GM23338 (cell line): ENCODE results near the gene ELOVL7. TPM values are rescaled to one million over a fixed set of nuclear protein-coding genes. Genes with fewer than 3 reads are reported as not detected.

Experiments
- ATAC-seq: fragments of 200-7000 bp; cut with Tn5 transposase; 3 replicates; pipeline ENCODE4 v1.9.1; 2020
- DNase-seq: peaks from one replicate; pipeline ENCODE4 v3.0.0-alpha.2; 2015; ENCODE audit warnings: low spot score
- H2AFZ ChIP-seq: fragments of 200-600 bp; sonication (generic); 2 replicates; pipeline ENCODE4 v1.8.0; 2016; ENCODE audit warnings: antibody characterized with exemption, mild to moderate bottlenecking, moderate library complexity
- H3F3A ChIP-seq: fragments of 200-600 bp; sonication (generic); replicated peaks from 2 replicates; pipeline ENCODE4 v1.8.0; 2017; ENCODE audit warnings: antibody characterized with exemption, mixed run types, low read depth
- H3K27ac ChIP-seq: fragments of 200-600 bp; sonication (generic); 2 replicates; pipeline ENCODE4 v1.6.1; 2016; ENCODE audit warnings: low read depth
- H3K27me3 ChIP-seq: fragments of 200-600 bp; sonication (generic); 2 replicates; pipeline ENCODE4 v1.8.0; 2016; ENCODE audit warnings: mild to moderate bottlenecking, mixed run types, moderate library complexity; ENCODE audit not compliant: insufficient read depth
- H3K36me3 ChIP-seq: fragments of 200-600 bp; sonication (generic); 2 replicates; pipeline ENCODE4 v1.8.0; 2016; ENCODE audit warnings: mild to moderate bottlenecking; ENCODE audit not compliant: insufficient read depth
- H3K4me1 ChIP-seq: fragments of 200-600 bp; sonication (generic); 2 replicates; pipeline ENCODE4 v1.8.0; 2016; ENCODE audit warnings: mild to moderate bottlenecking, moderate library complexity; ENCODE audit not compliant: insufficient read depth
- H3K4me2 ChIP-seq: fragments of 200-600 bp; sonication (generic); 2 replicates; pipeline ENCODE4 v1.7.1; 2017; ENCODE audit warnings: mixed run types
- H3K4me3 ChIP-seq: fragments of 200-600 bp; sonication (generic); 2 replicates; pipeline ENCODE4 v1.6.1; 2016; ENCODE audit warnings: mixed run types
- H3K79me2 ChIP-seq: fragments of 200-600 bp; sonication (generic); replicated peaks from 2 replicates; pipeline ENCODE4 v1.8.0; 2017; ENCODE audit warnings: mild to moderate bottlenecking; ENCODE audit not compliant: insufficient read depth
- H3K9me2 ChIP-seq: fragments of 200-600 bp; sonication (generic); 2 replicates; pipeline ENCODE4 v1.8.0; 2017; ENCODE audit not compliant: insufficient read depth
- H4K20me1 ChIP-seq: fragments of 200-600 bp; sonication (generic); replicated peaks from 2 replicates; pipeline ENCODE4 v1.8.0; 2017; ENCODE audit warnings: mild to moderate bottlenecking; ENCODE audit not compliant: insufficient read depth
- H3K27ac Mint-ChIP-seq: 2 replicates; pipeline ENCODE4 v1.8.0; 2020; ENCODE audit warnings: inconsistent platforms, mild to moderate bottlenecking, moderate library complexity, mixed read lengths
- H3K27me3 Mint-ChIP-seq: 3 replicates; pipeline ENCODE4 v1.8.0; 2022; ENCODE audit warnings: low read depth, mild to moderate bottlenecking, moderate library complexity, mixed read lengths, inconsistent platforms; ENCODE audit not compliant: insufficient read depth, poor library complexity
- H3K36me3 Mint-ChIP-seq: 3 replicates; pipeline ENCODE4 v1.8.0; 2021; ENCODE audit warnings: low read depth, mild to moderate bottlenecking, inconsistent platforms, moderate library complexity, mixed read lengths
- H3K4me1 Mint-ChIP-seq: 3 replicates; pipeline ENCODE4 v1.8.0; 2020; ENCODE audit warnings: mild to moderate bottlenecking, inconsistent platforms, mixed read lengths
- H3K4me3 Mint-ChIP-seq: 3 replicates; pipeline ENCODE4 v1.8.0; 2021; ENCODE audit warnings: moderate library complexity, mild to moderate bottlenecking, inconsistent platforms, mixed read lengths
- H3K9me3 Mint-ChIP-seq: 3 replicates; pipeline ENCODE4 v1.8.0; 2020; ENCODE audit warnings: moderate library complexity, mild to moderate bottlenecking, inconsistent platforms, mixed read lengths
- CREB1 ChIP-seq: fragments of 250-450 bp; sonication (Bioruptor Pico); IDR thresholded peaks from 2 replicates; pipeline ENCODE4 v1.5.0; 2020; ENCODE audit warnings: low read depth, mild to moderate bottlenecking, moderate library complexity
- CTCF ChIP-seq, 2 experiments: fragments of 200-600 bp in 1 of 2; sonication (generic) in 1 of 2; conservative IDR thresholded peaks; 2 replicates each; pipeline versions ENCODE4 v1.5.1 to v1.6.1; 2016 to 2017; ENCODE audit warnings: antibody characterized with exemption in 2 of 2, low read depth in 2 of 2, mild to moderate bottlenecking in 2 of 2, moderate library complexity in 1 of 2
- EZH2 ChIP-seq: fragments of 200-600 bp; sonication (generic); IDR thresholded peaks from one replicate; pipeline ENCODE4 v1.8.0; 2017; ENCODE audit warnings: antibody characterized with exemption, mild to moderate bottlenecking, low read depth; ENCODE audit not compliant: unreplicated experiment
- JUNB ChIP-seq: IDR thresholded peaks from one replicate; pipeline ENCODE4 v1.6.1; 2016; ENCODE audit warnings: antibody characterized with exemption; ENCODE audit not compliant: unreplicated experiment
- NANOG ChIP-seq: IDR thresholded peaks from 2 replicates; pipeline ENCODE4 v1.6.1; 2016; ENCODE audit warnings: antibody characterized with exemption, borderline replicate concordance
- POLR2AphosphoS5 ChIP-seq: IDR thresholded peaks from 2 replicates; pipeline ENCODE4 v1.6.1; 2016; ENCODE audit warnings: antibody characterized with exemption, low read depth
- ZNF114 ChIP-seq: fragments of 250-450 bp; sonication (Bioruptor Pico); IDR thresholded peaks from 2 replicates; pipeline ENCODE4 v1.5.0; 2020; ENCODE audit warnings: mild to moderate bottlenecking, moderate library complexity
- ZNF331 ChIP-seq: fragments of 250-450 bp; sonication (Bioruptor Pico); IDR thresholded peaks from 2 replicates; pipeline ENCODE4 v1.5.0; 2020; ENCODE audit warnings: low read depth, mild to moderate bottlenecking, moderate library complexity
- ZNF462 ChIP-seq: fragments of 250-450 bp; sonication (Bioruptor Pico); IDR thresholded peaks from 2 replicates; pipeline ENCODE4 v1.5.0; 2020; ENCODE audit warnings: mild to moderate bottlenecking, moderate library complexity
- polyA plus RNA-seq: library from polyadenylated mRNA; unstranded; fragments of >200 nt; fragmentation: Nextera tagmentation; extraction: Ambion mirVana; gene quantifications from 2 replicates; pipeline ENCODE4 v1.2.1, GENCODE V29; 2016
- total RNA-seq: library from RNA; depleted of rRNA; stranded (reverse); fragments of >200 nt; shearing (Covaris generic); gene quantifications from 2 replicates; pipeline ENCODE4 v1.2.3, GENCODE V29; 2014
- TF ChIP-seq, protein P1 (sequence below): IDR thresholded peaks from one replicate; pipeline ENCODE4 v1.6.1; 2018; ENCODE audit warnings: antibody characterized with exemption; ENCODE audit not compliant: unreplicated experiment

Gene ELOVL7
- total and polyA plus RNA-seq, 2 experiments from 2014 or later: 2.3 to 7.0 TPM

- TF ChIP-seq, protein P1, sequence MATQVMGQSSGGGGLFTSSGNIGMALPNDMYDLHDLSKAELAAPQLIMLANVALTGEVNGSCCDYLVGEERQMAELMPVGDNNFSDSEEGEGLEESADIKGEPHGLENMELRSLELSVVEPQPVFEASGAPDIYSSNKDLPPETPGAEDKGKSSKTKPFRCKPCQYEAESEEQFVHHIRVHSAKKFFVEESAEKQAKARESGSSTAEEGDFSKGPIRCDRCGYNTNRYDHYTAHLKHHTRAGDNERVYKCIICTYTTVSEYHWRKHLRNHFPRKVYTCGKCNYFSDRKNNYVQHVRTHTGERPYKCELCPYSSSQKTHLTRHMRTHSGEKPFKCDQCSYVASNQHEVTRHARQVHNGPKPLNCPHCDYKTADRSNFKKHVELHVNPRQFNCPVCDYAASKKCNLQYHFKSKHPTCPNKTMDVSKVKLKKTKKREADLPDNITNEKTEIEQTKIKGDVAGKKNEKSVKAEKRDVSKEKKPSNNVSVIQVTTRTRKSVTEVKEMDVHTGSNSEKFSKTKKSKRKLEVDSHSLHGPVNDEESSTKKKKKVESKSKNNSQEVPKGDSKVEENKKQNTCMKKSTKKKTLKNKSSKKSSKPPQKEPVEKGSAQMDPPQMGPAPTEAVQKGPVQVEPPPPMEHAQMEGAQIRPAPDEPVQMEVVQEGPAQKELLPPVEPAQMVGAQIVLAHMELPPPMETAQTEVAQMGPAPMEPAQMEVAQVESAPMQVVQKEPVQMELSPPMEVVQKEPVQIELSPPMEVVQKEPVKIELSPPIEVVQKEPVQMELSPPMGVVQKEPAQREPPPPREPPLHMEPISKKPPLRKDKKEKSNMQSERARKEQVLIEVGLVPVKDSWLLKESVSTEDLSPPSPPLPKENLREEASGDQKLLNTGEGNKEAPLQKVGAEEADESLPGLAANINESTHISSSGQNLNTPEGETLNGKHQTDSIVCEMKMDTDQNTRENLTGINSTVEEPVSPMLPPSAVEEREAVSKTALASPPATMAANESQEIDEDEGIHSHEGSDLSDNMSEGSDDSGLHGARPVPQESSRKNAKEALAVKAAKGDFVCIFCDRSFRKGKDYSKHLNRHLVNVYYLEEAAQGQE: no peak
- no peak for TF ChIP-seq ZNF114 (CRISPR knock-in tag)
- TF ChIP-seq CTCF (conservative IDR thresholded peaks at IDR 0.05; ENCODE audit: low read depth in 2 of 2): no peak
- TF ChIP-seq NANOG: no peak
- no peak for TF ChIP-seq CREB1 (CRISPR knock-in tag)
- no peak for TF ChIP-seq POLR2AphosphoS5
- TF ChIP-seq EZH2: no peak
- no peak for TF ChIP-seq ZNF331
- TF ChIP-seq JUNB: no peak
Measured at GRCh38 chr5:60822285-60822556, 21.8 kb downstream of the ELOVL7 start (continued).

DNA sequence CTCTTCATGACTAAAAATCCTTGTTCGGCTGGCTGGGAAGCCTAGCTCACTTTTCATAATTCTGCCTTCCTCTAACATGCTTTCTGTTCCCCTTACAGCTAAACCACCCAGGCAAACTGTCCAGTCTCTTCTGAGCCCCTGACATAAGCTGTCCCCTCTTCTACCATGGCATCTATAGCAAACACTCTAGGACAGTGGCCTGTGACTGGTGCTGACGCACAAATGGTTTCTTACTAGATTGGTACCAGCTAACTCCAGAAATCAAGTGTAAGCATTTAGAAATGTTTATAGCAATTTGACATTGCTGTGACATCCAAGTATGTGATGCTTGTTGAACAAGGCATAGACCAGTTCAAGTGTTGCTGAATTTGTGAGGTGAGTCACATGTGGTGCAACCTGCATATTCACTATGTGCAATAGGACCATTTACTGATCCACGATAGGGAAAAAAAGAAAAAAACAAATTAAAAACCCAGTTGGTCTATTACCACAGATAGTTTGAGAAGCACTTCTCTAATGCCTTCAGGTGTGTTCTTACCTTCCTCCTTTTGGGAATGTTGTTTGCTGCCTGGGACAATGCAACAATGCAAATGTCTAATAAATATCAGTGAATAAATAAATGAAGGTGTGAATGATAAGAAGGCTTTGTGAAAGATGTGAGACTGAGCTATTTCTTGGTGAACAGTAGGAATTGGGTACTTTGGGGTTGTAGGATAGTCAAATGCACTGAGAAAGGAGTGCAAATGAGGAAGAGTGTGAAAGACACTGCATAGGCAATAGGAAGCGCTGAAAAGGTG lies 22.4 kb downstream of the ELOVL7 start:
- Mint-ChIP-seq H3K9me3 (no peaks in the 10 kb centered on the region), H3K4me3 (no peak overlapping the region), H3K36me3 (no peaks in the 10 kb centered on the region; the same call in 2 of the 3 replicates), H3K4me1 (no peaks in the 10 kb centered on the region), H3K27me3 (no peaks in the 10 kb centered on the region), H3K27ac (no peak overlapping the region)
- no peak overlapping the region for H2AFZ ChIP-seq
- no peak overlapping the region for H3K27ac ChIP-seq
- no peaks in the 10 kb centered on the region; the same call in 1 of the 2 replicates for H4K20me1 ChIP-seq
- no peaks in the 10 kb centered on the region for H3K27me3 ChIP-seq
- H3F3A ChIP-seq: no peaks in the 10 kb centered on the region
- no peaks in the 10 kb centered on the region for H3K36me3 ChIP-seq
- H3K9me2 ChIP-seq: no peaks in the 10 kb centered on the region; the same call in 1 of the 2 replicates
- no peak overlapping the region for H3K4me2 ChIP-seq
- H3K4me1 ChIP-seq: no peaks in the 10 kb centered on the region
- no peak overlapping the region for H3K4me3 ChIP-seq
- no peak for ATAC-seq
- H3K79me2 ChIP-seq: no peaks in the 10 kb centered on the region
- DNase-seq: no peak
- TF ChIP-seq ZNF114 (CRISPR knock-in tag): no peak
- TF ChIP-seq EZH2: no peak
- no peak for TF ChIP-seq POLR2AphosphoS5
- TF ChIP-seq ZNF331: no peak
- TF ChIP-seq ZNF462 (CRISPR knock-in tag): no peak
